HG03108 (cell line): ENCODE results near the gene PHF13.
"Not testable (repeated sequence)": the region's sequence is repeated elsewhere in the genome, so short reads cannot be mapped to it uniquely, and the experiment has no call there.

Source experiments
- ATAC-seq: cut with Tn5 transposase; IDR thresholded peaks from one replicate; pipeline ENCODE4 v1.9.1; 2021; ENCODE audit warnings: moderate library complexity; ENCODE audit not compliant: unreplicated experiment

The PHF13 gene

DNA sequence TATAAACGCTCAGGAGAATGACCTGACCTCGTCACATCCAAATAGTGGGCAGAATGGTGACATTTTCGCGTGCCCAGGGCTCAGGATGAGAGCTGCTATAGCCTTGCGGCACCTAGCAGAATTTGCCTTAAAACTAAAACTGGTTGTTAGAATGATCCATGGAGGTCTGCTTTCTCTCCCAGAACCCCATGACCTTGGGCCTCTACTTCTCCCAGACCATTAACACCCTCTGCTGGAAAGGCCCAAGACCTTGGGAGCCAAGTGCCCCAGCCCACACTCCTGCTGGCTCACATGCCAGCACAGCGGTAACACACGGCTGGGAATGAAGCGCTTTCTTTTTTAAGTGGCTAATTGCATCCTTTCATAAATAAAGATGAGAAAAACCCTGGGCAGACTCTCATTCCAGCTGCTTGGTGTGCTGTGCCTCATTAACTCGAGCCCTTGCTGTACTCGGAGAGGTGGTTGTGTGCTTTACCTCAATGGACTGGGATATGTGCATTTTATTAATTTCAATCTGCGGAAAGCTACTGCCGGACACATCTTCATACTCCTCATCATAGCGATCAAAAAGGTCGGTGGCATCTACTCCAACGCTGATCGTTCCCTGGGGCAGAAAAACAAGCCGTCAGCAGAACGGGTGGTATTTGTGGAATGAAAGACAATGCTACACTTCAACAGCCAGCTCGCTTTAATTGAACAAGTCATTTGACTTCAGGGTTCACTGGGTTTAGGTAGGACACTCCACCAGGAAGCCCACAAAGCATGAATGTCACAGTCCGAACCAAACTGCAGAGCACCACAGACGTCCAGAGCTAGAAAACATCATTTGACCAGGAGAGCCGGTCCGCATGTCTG lies 40.1 kb downstream of the PHF13 start:
- no peak for ATAC-seq

DNA sequence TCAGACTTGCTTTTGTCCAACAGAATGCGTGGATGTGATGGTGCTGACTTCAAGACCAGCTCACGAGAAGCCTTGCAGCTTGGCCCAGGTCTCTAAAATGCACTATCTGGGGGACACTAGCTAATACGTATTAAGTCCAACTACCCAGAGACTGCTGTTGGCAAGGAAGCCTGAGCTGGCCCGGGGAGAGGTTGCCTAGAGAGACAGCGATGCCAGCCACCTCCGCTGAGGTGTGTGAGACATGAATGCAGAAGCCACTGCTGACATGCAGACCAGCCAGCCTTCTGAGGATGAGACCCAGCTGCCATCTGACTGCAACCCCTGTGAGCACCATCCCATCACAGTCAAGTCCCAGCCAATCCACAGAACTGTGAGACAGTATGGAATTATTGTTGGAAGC lies 43.6 kb downstream of the PHF13 start:
- no peak for ATAC-seq

DNA sequence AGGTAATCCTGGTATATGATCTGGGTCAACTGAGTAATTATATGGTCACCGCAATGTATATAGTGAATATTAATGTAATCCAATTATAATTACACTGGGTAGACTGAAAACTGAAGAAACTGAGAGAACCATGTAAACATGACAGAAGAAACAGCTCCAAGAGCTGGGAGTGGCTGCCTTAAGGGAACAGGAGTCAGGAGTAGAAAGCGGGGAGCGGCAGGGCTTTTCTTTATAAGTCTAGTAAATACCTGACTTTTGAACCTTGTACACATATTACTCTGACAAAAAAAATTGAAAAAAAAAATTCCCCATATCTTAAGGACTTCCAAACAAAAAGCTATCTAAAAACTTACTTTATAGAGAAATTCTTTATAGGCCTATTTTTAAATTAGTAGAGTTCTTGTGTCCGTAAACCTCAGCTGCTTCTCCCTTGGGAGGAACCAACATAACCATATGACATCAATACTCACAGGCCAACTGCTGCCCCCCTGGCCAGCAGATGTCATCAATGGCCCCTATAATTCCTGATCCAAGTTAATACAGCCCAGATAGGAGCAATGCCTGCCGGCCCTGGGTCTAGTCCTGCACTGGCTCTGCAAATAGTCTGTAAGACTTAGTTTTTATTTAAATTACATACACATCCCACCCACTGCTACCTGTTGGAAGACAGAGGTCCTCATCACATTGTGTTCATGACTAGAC lies 45.0 kb downstream of the PHF13 start:
- ATAC-seq, result no peak

DNA sequence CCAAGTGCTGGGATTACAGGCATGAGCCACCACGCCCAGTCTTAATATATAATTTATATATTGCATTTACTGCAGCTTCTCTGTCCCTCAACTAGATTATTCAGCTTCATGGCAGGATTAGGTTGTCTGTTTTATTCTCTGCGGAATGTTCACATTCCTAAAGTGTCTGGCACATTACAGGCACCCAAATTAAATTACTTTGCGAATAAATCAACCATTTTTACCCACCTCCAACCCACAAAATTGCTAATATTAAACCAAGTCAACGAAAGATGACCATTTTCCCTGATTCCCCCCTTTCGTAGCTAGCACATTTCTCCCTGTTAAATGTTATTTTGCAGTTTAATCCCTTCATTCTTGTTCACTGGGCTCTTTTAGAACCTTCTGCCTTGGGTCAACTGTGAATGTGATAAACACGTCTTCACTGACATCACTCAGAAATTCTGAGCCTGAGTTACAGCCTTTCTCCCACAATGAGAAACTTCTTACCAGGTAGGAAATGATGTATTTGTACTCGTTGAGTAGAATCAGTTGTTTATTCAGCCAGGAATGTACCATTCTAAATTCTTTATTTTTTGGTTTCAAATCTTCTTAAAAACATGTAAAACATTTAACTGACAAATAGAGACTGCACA lies 47.0 kb downstream of the PHF13 start:
- ATAC-seq, result no peak

DNA sequence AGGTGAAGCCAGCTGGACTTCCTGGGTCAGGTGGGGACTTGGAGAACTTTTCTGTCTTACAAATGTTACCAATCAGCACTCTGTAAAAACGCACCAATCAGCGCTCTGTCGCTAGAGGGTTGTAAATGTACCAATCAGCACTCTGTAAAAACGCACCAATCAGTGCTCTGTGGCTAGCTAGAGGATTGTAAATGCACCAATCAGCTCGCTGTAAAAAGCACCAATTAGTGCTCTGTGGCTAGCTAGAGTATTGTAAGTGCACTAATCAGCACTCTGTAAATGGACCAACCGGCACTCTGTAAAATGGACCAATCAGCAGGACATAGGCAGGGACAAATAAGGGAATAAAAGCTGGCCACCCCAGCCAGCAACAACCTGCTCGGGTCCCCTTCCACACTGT lies 48.9 kb downstream of the PHF13 start:
- not testable (repeated sequence) for ATAC-seq

DNA sequence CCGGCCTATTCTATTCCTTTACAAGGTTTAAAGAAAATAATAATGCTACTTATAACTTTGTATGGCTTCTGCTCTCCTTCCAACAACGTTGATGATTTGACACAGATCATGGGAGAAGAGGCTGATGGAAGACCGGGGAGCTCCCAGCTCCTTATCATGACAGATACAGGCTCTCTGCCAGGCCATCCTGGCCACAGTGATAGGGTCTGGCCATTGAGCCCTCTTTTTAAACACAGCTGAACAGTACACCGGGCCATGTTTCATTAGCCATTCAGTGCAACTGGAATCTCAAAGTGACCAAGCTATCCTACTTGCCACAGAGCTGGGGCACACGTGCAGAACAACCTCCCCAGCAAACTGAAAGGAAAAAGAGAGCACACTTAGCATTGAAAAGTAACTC lies 53.2 kb downstream of the PHF13 start:
- no peak for ATAC-seq

DNA sequence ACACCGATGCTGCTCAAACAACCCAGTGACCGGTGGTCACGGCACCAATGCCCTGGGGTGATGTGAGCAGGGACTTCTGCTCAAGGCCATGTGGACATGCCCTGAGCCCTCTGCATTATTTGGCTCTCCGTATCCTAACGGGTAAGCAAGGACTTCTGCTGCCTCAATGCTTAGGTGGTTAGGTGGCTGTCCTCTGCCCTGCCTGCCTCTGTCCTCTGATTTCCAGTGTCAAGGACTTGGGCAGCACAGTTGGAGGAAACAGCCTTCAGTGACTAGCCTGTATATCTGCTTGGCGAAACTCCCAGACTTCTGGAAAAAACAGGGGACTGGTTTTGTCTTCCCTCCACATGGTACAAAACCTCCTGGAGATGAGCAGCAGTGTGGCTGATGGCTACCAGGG lies 53.6 kb downstream of the PHF13 start:
- no peak for ATAC-seq

DNA sequence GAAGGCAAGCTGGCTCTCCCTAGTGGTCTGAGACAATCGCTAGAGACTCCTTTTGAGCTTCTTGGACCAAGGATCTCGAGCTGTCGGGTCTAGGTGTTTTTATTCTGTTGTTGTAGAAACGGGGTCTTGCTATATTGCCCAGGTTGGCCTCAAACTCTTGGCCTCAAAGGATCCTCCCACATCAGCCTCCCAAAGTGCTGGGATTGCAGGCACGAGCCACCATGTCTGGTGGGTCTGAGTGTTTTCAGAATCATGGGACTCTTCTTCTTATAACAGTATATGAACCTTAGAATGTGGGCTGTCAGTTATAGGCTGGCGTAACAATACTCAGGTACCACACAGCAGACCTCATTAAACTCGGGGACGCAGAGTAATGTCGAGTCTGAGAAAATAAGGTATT lies 55.0 kb downstream of the PHF13 start:
- no peak for ATAC-seq

DNA sequence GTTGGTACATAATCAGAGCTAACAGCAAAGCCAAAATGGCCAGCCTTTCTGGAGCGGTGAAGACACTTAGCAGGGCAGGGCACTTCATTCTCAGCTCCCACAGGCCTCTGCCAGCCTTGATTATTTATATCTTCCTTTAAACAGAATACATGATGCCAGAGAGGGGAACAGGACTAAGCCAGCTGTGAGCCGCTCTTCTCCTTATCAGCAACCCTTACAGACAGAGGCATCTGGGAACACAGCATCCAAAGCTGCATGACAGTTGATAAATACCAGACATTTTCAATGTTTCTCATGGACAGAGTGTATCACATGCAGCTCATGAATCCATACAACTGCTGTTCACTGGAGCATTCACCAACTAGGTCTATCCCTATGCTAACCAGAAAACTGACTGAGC lies 59.0 kb downstream of the PHF13 start:
- no peak for ATAC-seq
